Mesothelial cell of epicardium (in vitro differentiated cells): Measurements from ENCODE around the gene KSR1. TPM values are rescaled to one million over a fixed set of nuclear protein-coding genes. Genes with fewer than 3 reads are reported as not detected.
A peak's percentile ranks its signal among the peaks of the same experiment; 100 is the strongest.

Experiments
- DNase-seq, 2 experiments: peaks; one replicate each; pipeline ENCODE4 v3.0.0; 2021; ENCODE audit warnings: low spot score in 2 of 2; ENCODE audit not compliant: unreplicated experiment in 2 of 2
- H3K27ac Mint-ChIP-seq: 2 replicates; pipeline ENCODE4 v1.8.0; 2021; ENCODE audit warnings: mixed read lengths
- H3K27me3 Mint-ChIP-seq: 2 replicates; pipeline ENCODE4 v1.8.0; 2021; ENCODE audit warnings: low read depth, mixed read lengths
- H3K36me3 Mint-ChIP-seq: 2 replicates; pipeline ENCODE4 v1.8.0; 2021; ENCODE audit warnings: mixed read lengths
- H3K4me1 Mint-ChIP-seq: 2 replicates; pipeline ENCODE4 v1.8.0; 2021; ENCODE audit warnings: mixed read lengths
- H3K4me3 Mint-ChIP-seq: 2 replicates; pipeline ENCODE4 v1.8.0; 2021; ENCODE audit warnings: mild to moderate bottlenecking, moderate library complexity, mixed read lengths
- H3K9me3 Mint-ChIP-seq: 2 replicates; pipeline ENCODE4 v1.8.0; 2021; ENCODE audit warnings: mixed read lengths
- total RNA-seq: library from RNA; stranded (reverse); gene quantifications from 3 replicates; pipeline ENCODE4 v1.2.1, GENCODE V29; 2021
- TF ChIP-seq, protein P1 (sequence below): fragments of 200-600 bp; sonication (generic); IDR thresholded peaks from one replicate; pipeline ENCODE4 v1.5.0; 2021; ENCODE audit warnings: antibody characterized with exemption; ENCODE audit not compliant: unreplicated experiment

Gene KSR1
- total RNA-seq, 1 donor from 2014 or later = 69.4 TPM

DNA sequence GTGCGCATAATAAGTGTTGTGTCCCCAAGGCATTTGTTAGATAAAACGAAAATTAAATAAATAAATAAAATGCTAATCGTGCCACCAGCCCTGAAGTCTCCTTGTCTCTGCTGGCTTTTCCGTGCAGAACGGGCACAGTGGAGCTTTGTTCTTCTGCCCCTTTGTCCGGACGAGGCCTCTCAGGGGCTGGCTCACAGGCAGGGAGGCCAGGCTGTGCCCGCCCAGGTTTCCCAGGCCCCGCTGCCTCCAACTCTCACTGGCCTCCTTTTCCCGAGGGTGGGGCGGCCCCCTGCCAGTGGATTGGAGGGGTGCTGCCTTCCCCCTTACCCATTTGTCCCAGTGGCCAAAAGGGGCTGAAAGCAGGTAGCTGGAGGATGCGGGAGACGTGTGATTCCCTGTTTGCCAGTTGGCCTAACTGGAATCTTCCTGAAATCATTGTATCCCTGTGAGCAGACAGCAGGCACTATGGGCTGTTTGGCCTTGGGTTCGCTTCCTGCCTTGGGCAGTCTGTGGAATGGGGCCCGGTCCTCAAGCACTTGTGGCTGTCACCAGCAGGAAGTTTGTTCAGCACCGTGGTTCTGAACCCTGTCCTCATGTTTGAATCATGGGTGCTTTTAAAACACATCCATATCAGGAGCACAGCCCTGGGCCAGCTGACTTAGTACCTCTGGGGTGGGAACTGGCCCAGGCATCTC lies 64.4 kb downstream of the KSR1 start:
- no peaks in the 10 kb centered on the region for H3K9me3 Mint-ChIP-seq
- no peaks in the 10 kb centered on the region for H3K27me3 Mint-ChIP-seq
- H3K36me3 Mint-ChIP-seq = no peaks in the 10 kb centered on the region
- peaks cover 26% of the 10 kb centered on the region for H3K4me1 Mint-ChIP-seq
- TF ChIP-seq, protein P1, sequence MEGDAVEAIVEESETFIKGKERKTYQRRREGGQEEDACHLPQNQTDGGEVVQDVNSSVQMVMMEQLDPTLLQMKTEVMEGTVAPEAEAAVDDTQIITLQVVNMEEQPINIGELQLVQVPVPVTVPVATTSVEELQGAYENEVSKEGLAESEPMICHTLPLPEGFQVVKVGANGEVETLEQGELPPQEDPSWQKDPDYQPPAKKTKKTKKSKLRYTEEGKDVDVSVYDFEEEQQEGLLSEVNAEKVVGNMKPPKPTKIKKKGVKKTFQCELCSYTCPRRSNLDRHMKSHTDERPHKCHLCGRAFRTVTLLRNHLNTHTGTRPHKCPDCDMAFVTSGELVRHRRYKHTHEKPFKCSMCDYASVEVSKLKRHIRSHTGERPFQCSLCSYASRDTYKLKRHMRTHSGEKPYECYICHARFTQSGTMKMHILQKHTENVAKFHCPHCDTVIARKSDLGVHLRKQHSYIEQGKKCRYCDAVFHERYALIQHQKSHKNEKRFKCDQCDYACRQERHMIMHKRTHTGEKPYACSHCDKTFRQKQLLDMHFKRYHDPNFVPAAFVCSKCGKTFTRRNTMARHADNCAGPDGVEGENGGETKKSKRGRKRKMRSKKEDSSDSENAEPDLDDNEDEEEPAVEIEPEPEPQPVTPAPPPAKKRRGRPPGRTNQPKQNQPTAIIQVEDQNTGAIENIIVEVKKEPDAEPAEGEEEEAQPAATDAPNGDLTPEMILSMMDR = no peak
- DNase-seq = no peak
- no peak overlapping the region for H3K27ac Mint-ChIP-seq
- no peak overlapping the region for H3K4me3 Mint-ChIP-seq

DNA sequence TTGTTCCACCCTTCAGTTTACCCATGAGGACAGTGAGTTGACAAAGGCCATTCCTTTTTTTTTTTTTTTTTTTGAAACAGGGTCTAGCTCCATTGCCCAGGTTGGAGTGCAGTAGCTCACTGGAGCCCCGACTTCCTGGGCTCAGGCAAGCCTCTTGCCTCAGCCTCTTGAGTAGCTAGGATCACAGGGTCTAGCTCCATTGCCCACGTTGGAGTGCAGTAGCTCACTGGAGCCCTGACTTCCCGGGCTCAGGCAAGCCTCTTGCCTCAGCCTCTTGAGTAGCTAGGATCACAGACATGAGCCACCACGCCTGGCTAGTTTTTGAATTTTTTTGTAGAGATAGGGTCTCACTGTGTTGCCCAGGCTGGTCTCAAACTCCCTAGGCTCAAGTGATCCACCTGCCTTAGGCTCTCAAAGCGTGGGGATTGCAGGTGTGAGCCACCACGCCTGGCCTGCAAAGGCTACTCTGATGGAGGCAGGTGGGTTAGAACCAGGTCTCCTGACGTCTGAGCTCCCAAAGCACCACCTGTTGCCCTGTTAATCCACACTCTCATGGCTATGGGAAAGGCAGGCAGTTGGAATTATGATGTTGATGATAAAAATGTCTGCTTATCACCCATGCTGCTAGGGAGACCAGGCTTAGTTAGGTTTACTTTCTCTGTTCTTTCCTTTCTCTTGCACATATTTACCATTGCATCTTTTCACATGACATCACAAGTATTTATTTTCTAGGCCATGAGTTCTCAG lies 65.2 kb downstream of the KSR1 start:
- no peak for DNase-seq
- Mint-ChIP-seq H3K36me3 (no peaks in the 10 kb centered on the region), H3K4me3 (no peak overlapping the region), H3K9me3 (no peaks in the 10 kb centered on the region), H3K27me3 (no peaks in the 10 kb centered on the region), H3K27ac (no peak overlapping the region), H3K4me1 (peaks cover 22% of the 10 kb centered on the region)
- TF ChIP-seq, protein P1 = no peak

DNA sequence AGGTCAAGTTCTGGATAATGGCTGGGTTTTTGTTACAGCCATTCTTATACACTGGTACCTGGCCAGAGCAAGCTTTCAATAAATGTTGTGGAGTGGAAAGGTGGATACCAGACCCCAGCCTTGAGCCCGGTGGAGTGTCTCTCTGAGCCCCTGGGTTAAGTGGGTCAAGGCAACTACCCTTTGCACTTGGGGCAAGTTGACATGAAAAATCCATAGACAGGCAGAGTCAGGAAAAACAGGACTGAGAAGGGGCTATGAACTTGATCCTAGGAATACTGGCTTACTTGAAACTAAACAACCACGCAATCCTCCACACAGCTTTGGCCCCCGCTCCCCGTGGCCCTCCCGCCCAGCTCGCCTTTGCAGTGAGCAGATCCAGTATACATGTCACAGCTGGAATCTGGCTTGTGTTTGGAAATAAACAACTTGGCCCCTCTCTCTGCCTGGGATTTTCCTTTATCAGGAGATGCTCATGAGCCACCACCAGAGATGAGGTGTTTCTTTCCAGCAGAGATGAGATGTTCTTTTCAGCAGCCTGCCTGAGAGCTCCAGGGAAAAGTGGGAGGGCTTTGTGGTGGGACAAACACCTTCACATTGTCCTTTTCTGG lies 65.9 kb downstream of the KSR1 start:
- Mint-ChIP-seq H3K27me3 (no peaks in the 10 kb centered on the region), H3K9me3 (no peaks in the 10 kb centered on the region), H3K36me3 (no peaks in the 10 kb centered on the region), H3K4me1 (peaks cover 28% of the 10 kb centered on the region), H3K4me3 (no peak overlapping the region), H3K27ac (peak overlapping the region; percentile 69)
- TF ChIP-seq, protein P1 = no peak
- no peak for DNase-seq

DNA sequence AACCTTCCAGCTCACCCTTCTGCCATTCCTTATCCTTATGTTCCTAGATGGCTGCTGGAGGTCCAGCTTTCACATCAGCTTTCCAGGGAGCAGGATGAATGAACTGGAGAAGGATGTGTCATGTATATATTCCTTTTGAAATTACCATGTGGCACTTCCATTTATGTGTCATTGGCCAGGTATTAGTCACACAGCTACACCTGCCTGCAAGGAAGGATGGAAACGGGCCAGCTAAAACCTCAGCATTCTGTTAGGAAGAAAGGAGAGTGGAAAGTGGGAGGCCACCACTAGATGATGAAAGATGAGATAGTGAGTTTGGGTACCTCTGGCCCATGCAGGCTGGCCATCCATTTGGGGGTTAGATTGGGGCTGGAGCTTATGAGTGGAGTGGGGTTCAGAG lies 67.5 kb downstream of the KSR1 start:
- H3K4me3 Mint-ChIP-seq = no peak overlapping the region

DNA sequence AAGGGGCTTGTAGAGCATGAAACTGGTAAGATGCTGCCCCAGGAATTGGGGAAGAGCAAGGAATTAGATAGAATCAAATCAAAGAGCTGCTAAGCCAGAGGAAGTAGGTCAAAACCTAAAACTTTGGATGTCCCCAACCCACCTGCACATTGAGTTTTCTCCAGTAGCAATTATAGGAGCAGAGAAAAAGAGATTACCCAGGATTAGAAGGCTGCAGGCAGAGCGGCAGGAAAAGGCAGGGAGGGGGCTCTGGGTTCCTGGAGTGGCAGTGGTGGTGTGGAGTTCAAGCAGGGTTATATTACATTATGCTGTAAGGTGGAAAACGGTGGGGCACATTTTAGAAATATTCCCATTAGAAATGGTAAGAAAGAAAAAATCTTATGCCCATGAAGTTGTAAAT lies 68.3 kb downstream of the KSR1 start:
- no peak for DNase-seq
- TF ChIP-seq, protein P1 = no peak
- H3K4me3 Mint-ChIP-seq = no peak overlapping the region
- peaks cover 25% of the 10 kb centered on the region for H3K4me1 Mint-ChIP-seq
- no peaks in the 10 kb centered on the region for H3K27me3 Mint-ChIP-seq
- H3K9me3 Mint-ChIP-seq = no peaks in the 10 kb centered on the region
- no peaks in the 10 kb centered on the region for H3K36me3 Mint-ChIP-seq
- H3K27ac Mint-ChIP-seq = no peak overlapping the region

More for the DNA sequence above, 67.5 kb downstream of the KSR1 start:
- Mint-ChIP-seq H3K27ac (no peak overlapping the region), H3K9me3 (no peaks in the 10 kb centered on the region), H3K27me3 (no peaks in the 10 kb centered on the region), H3K4me1 (peaks cover 28% of the 10 kb centered on the region), H3K36me3 (no peaks in the 10 kb centered on the region)
- DNase-seq = no peak
- TF ChIP-seq, protein P1 = no peak
